Measurements from ENCODE around the gene CLEC17A.

The CLEC17A gene

DNA sequence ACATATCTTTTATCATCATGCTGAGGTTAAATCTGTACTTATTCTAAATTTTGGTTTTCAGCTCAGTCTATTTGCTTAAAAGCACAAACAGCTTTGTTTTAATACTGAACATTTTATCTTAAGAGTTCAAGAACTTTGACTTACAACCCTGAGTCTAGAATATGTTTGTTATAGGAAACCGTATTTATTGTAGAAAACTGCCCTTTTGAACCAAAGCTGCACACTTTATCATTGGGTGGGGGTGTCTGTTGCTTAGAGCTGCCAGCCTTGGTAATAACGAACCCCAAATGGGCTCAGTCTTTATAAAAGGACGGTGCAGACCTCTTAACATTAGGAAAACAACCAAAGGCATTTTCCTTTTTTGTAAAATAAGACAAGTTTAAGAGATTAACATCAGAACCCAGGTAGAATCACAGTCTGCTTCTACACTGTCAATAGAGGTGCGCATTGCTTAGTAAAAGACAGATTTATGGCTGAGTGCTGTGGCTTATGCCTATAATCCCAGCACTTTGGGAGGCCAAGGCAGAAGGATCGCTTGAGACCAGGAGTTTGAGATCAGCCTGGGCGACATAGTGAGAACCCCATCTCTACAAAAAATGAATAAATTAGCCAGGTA, 77.1 kb downstream of the CLEC17A start:
- TF ChIP-seq ZSCAN23 (tag by site-specific recombination; IDR thresholded peaks at IDR 0.05) (no peak), ZNF341 (tag by site-specific recombination; IDR thresholded peaks at IDR 0.05; ENCODE audit: low read depth) (no peak), ZNF48 (tag by site-specific recombination; IDR thresholded peaks at IDR 0.05) (no peak), ZIC2 (tag by site-specific recombination; IDR thresholded peaks at IDR 0.05) (no peak), SALL2 (tag by site-specific recombination; IDR thresholded peaks at IDR 0.05; ENCODE audit: borderline replicate concordance) (no peak), SCRT1 (tag by site-specific recombination; IDR thresholded peaks at IDR 0.05; ENCODE audit: borderline replicate concordance) (no peak), ZNF248 (tag by site-specific recombination; IDR thresholded peaks at IDR 0.05) (no peak), ZBTB1 (tag by site-specific recombination; IDR thresholded peaks at IDR 0.05) (no peak), HOXA7 (CRISPR knock-in tag; IDR thresholded peaks at IDR 0.05; ENCODE audit: borderline replicate concordance) (no peak), ZNF221 (tag by site-specific recombination; IDR thresholded peaks at IDR 0.05; ENCODE audit: borderline replicate concordance) (no peak), KLF7 (tag by site-specific recombination; IDR thresholded peaks at IDR 0.05; ENCODE audit: borderline replicate concordance) (no peak), ZNF16 (tag by site-specific recombination; IDR thresholded peaks at IDR 0.05; ENCODE audit: low read depth) (no peak)
- TF ChIP-seq, protein P1, sequence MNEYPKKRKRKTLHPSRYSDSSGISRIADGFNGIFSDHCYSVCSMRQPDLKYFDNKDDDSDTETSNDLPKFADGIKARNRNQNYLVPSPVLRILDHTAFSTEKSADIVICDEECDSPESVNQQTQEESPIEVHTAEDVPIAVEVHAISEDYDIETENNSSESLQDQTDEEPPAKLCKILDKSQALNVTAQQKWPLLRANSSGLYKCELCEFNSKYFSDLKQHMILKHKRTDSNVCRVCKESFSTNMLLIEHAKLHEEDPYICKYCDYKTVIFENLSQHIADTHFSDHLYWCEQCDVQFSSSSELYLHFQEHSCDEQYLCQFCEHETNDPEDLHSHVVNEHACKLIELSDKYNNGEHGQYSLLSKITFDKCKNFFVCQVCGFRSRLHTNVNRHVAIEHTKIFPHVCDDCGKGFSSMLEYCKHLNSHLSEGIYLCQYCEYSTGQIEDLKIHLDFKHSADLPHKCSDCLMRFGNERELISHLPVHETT (tag by site-specific recombination; IDR thresholded peaks at IDR 0.05): no peak
- TF ChIP-seq, protein P2, sequence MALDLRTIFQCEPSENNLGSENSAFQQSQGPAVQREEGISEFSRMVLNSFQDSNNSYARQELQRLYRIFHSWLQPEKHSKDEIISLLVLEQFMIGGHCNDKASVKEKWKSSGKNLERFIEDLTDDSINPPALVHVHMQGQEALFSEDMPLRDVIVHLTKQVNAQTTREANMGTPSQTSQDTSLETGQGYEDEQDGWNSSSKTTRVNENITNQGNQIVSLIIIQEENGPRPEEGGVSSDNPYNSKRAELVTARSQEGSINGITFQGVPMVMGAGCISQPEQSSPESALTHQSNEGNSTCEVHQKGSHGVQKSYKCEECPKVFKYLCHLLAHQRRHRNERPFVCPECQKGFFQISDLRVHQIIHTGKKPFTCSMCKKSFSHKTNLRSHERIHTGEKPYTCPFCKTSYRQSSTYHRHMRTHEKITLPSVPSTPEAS (tag by site-specific recombination; IDR thresholded peaks at IDR 0.05): no peak
- TF ChIP-seq, protein P3, sequence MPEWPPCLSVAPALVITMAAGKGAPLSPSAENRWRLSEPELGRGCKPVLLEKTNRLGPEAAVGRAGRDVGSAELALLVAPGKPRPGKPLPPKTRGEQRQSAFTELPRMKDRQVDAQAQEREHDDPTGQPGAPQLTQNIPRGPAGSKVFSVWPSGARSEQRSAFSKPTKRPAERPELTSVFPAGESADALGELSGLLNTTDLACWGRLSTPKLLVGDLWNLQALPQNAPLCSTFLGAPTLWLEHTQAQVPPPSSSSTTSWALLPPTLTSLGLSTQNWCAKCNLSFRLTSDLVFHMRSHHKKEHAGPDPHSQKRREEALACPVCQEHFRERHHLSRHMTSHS (tag by site-specific recombination; IDR thresholded peaks at IDR 0.05): no peak
- TF ChIP-seq, protein P4, sequence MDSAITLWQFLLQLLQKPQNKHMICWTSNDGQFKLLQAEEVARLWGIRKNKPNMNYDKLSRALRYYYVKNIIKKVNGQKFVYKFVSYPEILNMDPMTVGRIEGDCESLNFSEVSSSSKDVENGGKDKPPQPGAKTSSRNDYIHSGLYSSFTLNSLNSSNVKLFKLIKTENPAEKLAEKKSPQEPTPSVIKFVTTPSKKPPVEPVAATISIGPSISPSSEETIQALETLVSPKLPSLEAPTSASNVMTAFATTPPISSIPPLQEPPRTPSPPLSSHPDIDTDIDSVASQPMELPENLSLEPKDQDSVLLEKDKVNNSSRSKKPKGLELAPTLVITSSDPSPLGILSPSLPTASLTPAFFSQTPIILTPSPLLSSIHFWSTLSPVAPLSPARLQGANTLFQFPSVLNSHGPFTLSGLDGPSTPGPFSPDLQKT (IDR thresholded peaks at IDR 0.05; ENCODE audit: borderline replicate concordance, low read depth, low read length): no peak
- H3K36me3 ChIP-seq (ENCODE audit: control insufficient read depth in 2 of 2, insufficient read depth in 1 of 2, low read length in 2 of 2): no peaks in the 10 kb centered on the region
- ChIA-PET CTCF (no interaction called here), POLR2A (no interaction called here)
- no peak overlapping the region for H3K4me3 ChIP-seq (ENCODE audit: low read depth, low read length)
- no peaks in the 10 kb centered on the region for H3K4me1 ChIP-seq (ENCODE audit: control insufficient read depth, insufficient read depth, low read length)
- H3K27ac ChIP-seq (ENCODE audit: extremely low read depth, low read depth, low read length): no peak overlapping the region
- H3K9me3 ChIP-seq (ENCODE audit: control insufficient read depth, insufficient read depth, low read depth, low read length): no peaks in the 10 kb centered on the region

DNA sequence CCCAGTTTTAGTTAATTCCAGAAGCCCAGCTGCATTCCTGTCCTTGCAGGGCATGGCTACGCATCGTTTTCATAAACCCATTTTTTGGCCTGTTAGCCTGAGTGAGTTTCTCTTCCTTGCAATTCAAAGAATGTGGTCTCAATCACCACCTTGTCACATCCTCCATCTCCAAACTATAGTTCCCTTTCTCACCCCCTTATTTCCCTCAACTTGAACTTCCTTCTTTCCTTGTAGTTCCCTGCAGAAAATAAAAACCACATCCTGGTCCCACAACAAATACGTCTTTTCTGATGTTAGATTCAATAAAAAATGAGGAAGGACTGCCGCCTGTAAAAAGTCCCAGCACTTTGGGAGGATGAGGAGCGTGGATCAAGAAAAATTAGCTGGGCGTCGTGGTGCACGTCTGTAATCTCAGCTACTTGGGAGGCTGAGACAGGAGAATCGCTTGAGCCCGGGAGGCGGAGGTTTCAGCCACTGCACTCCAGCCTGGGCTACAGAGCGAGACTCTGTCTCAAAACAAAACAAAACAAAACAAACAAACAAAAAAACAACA, 78.6 kb downstream of the CLEC17A start:
- no peaks in the 10 kb centered on the region for H3K4me1 ChIP-seq (ENCODE audit: control insufficient read depth, insufficient read depth, low read length)
- no peaks in the 10 kb centered on the region for H3K9me3 ChIP-seq (ENCODE audit: control insufficient read depth, insufficient read depth, low read depth, low read length)
- ChIA-PET POLR2A (no interaction called here), CTCF (no interaction called here)
- H3K27ac ChIP-seq (ENCODE audit: extremely low read depth, low read depth, low read length): no peak overlapping the region
- no peaks in the 10 kb centered on the region for H3K36me3 ChIP-seq (ENCODE audit: control insufficient read depth in 2 of 2, insufficient read depth in 1 of 2, low read length in 2 of 2)
- H3K4me3 ChIP-seq (ENCODE audit: low read depth, low read length): no peak overlapping the region
- TF ChIP-seq ZNF416 (tag by site-specific recombination; IDR thresholded peaks at IDR 0.05) (no peak), ZFP3 (tag by site-specific recombination; IDR thresholded peaks at IDR 0.05; ENCODE audit: low read depth) (no peak), GFI1B (tag by site-specific recombination; IDR thresholded peaks at IDR 0.05) (no peak), ZBTB21 (tag by site-specific recombination; IDR thresholded peaks at IDR 0.05) (no peak), ZNF112 (tag by site-specific recombination; IDR thresholded peaks at IDR 0.05) (no peak), ZNF423 (tag by site-specific recombination; IDR thresholded peaks at IDR 0.05) (no peak), ZNF24 (tag by site-specific recombination; IDR thresholded peaks at IDR 0.05) (no peak), ZFP69B (tag by site-specific recombination; IDR thresholded peaks at IDR 0.05) (no peak), ZNF623 (tag by site-specific recombination; IDR thresholded peaks at IDR 0.05) (no peak), ZNF510 (tag by site-specific recombination; IDR thresholded peaks at IDR 0.05; ENCODE audit: insufficient replicate concordance) (no peak), ZNF658 (tag by site-specific recombination; IDR thresholded peaks at IDR 0.05) (no peak)
- TF ChIP-seq, protein P5, sequence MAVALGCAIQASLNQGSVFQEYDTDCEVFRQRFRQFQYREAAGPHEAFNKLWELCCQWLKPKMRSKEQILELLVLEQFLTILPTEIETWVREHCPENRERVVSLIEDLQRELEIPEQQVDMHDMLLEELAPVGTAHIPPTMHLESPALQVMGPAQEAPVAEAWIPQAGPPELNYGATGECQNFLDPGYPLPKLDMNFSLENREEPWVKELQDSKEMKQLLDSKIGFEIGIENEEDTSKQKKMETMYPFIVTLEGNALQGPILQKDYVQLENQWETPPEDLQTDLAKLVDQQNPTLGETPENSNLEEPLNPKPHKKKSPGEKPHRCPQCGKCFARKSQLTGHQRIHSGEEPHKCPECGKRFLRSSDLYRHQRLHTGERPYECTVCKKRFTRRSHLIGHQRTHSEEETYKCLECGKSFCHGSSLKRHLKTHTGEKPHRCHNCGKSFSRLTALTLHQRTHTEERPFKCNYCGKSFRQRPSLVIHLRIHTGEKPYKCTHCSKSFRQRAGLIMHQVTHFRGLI (tag by site-specific recombination; IDR thresholded peaks at IDR 0.05): no peak
- TF ChIP-seq, protein P6, sequence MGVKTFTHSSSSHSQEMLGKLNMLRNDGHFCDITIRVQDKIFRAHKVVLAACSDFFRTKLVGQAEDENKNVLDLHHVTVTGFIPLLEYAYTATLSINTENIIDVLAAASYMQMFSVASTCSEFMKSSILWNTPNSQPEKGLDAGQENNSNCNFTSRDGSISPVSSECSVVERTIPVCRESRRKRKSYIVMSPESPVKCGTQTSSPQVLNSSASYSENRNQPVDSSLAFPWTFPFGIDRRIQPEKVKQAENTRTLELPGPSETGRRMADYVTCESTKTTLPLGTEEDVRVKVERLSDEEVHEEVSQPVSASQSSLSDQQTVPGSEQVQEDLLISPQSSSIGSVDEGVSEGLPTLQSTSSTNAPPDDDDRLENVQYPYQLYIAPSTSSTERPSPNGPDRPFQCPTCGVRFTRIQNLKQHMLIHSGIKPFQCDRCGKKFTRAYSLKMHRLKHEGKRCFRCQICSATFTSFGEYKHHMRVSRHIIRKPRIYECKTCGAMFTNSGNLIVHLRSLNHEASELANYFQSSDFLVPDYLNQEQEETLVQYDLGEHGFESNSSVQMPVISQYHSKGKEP (tag by site-specific recombination; IDR thresholded peaks at IDR 0.05): no peak
